ENCODE data around the gene PPT1.
"Not testable (repeated sequence)": the region's sequence is repeated elsewhere in the genome, so short reads cannot be mapped to it uniquely, and the experiment has no call there.

PPT1 gene

GRCh38 chr1:40053138-40053887, 43.7 kb downstream of the PPT1 start:
- DNase-seq, result no peak

- no peak for DNase-seq
These were observed 46.2 kb downstream of the PPT1 start for GRCh38 chr1:40050863-40051262.

- DNase-seq, result no peak
These were observed 47.3 kb downstream of the PPT1 start for GRCh38 chr1:40049725-40050124.

- no peak for DNase-seq
These were observed 49.3 kb downstream of the PPT1 start for GRCh38 chr1:40047769-40048168.

GRCh38 chr1:40047276-40047675, 49.8 kb downstream of the PPT1 start:
- no peak for DNase-seq

- no peak for DNase-seq
These were observed 51.3 kb downstream of the PPT1 start for GRCh38 chr1:40045766-40046165.

- no peak for DNase-seq
These were observed 51.9 kb downstream of the PPT1 start for GRCh38 chr1:40045182-40045581.

- DNase-seq, result no peak
These were observed 52.9 kb downstream of the PPT1 start for GRCh38 chr1:40044110-40044509.

GRCh38 chr1:40042341-40042740, 54.7 kb downstream of the PPT1 start:
- no peak for DNase-seq

- no peak for DNase-seq
These were observed 55.6 kb downstream of the PPT1 start for GRCh38 chr1:40041466-40041838.

GRCh38 chr1:40040511-40041465, 56.3 kb downstream of the PPT1 start, which contains the start of gene CAP1:
TSS of gene CAP1 (plus strand) at chr1:40040729. CDS start at chr1:40059347, 18,618 bp downstream.
- DNase-seq, result peak; percentile 100

- peak; percentile 89 for DNase-seq
These were observed 57.1 kb downstream of the PPT1 start for GRCh38 chr1:40039757-40040510.

GRCh38 chr1:40039245-40039756, 57.8 kb downstream of the PPT1 start:
- peak; percentile 77 for DNase-seq

GRCh38 chr1:40038697-40039096, 58.4 kb downstream of the PPT1 start:
- no peak for DNase-seq

- not testable (repeated sequence) for DNase-seq
These were observed 59.8 kb downstream of the PPT1 start for GRCh38 chr1:40037254-40037653.

GRCh38 chr1:40036574-40036973, 60.5 kb downstream of the PPT1 start:
- no peak for DNase-seq

- no peak for DNase-seq
These were observed 62.2 kb downstream of the PPT1 start for GRCh38 chr1:40034869-40035268.

- peak; percentile 65 for DNase-seq
These were observed 64.7 kb downstream of the PPT1 start for GRCh38 chr1:40032240-40032891.

GRCh38 chr1:40030528-40031135, 66.4 kb downstream of the PPT1 start:
- DNase-seq, result no peak

- no peak for DNase-seq
These were observed 67.4 kb downstream of the PPT1 start for GRCh38 chr1:40029608-40030007.

- DNase-seq, result no peak
These were observed 69.4 kb downstream of the PPT1 start for GRCh38 chr1:40027647-40028046.

- DNase-seq, result no peak
These were observed 72.4 kb downstream of the PPT1 start for GRCh38 chr1:40024671-40025070.
